Hepatic stellate cell (primary cell): ENCODE data around the gene RNF135.
"Not testable (repeated sequence)": the region's sequence is repeated elsewhere in the genome, so short reads cannot be mapped to it uniquely, and the experiment has no call there.

ENCODE experiments used
- DNase-seq: peaks from one replicate; pipeline ENCODE4 v3.0.0; 2011; ENCODE audit warnings: low spot score

Gene RNF135

GRCh38 chr17:30954046-30954830 lies 16.6 kb upstream of the RNF135 start:
- peak; percentile 74 for DNase-seq

- peak; percentile 65 for DNase-seq
Measured at GRCh38 chr17:30956764-30957374, 14.0 kb upstream of the RNF135 start.

GRCh38 chr17:30957741-30958140 lies 13.1 kb upstream of the RNF135 start:
- DNase-seq: no peak

- no peak for DNase-seq
Measured at GRCh38 chr17:30958187-30958586, 12.7 kb upstream of the RNF135 start.

GRCh38 chr17:30961209-30962188 lies 9.3 kb upstream of the RNF135 start:
- DNase-seq: no peak

GRCh38 chr17:30964312-30964711 lies 6.5 kb upstream of the RNF135 start:
- DNase-seq: not testable (repeated sequence)

- DNase-seq: no peak
Measured at GRCh38 chr17:30964876-30965275, 6.0 kb upstream of the RNF135 start.

GRCh38 chr17:30965686-30966085 lies 5.2 kb upstream of the RNF135 start:
- no peak for DNase-seq

- DNase-seq: not testable (repeated sequence)
Measured at GRCh38 chr17:30967911-30968310, 2.9 kb upstream of the RNF135 start.

- DNase-seq: peak; percentile 34
Measured at GRCh38 chr17:30969989-30970830, 629 bp upstream of the RNF135 start.

- DNase-seq: no peak
Measured at GRCh38 chr17:30975042-30975820, 4.4 kb downstream of the RNF135 start.

- not testable (repeated sequence) for DNase-seq
Measured at GRCh38 chr17:30979919-30980318, 9.1 kb downstream of the RNF135 start.

GRCh38 chr17:30981531-30982519 lies 11.0 kb downstream of the RNF135 start:
- DNase-seq: no peak

- no peak for DNase-seq
Measured at GRCh38 chr17:30982855-30983254, 12.0 kb downstream of the RNF135 start.

GRCh38 chr17:30990458-30990857 lies 19.6 kb downstream of the RNF135 start:
- DNase-seq: no peak

GRCh38 chr17:30992551-30992950 lies 21.7 kb downstream of the RNF135 start:
- DNase-seq: no peak

GRCh38 chr17:30995347-30995746 lies 24.5 kb downstream of the RNF135 start:
- DNase-seq: no peak

- no peak for DNase-seq
Measured at GRCh38 chr17:30996486-30996885, 25.6 kb downstream of the RNF135 start.

GRCh38 chr17:30997270-30997669 lies 26.4 kb downstream of the RNF135 start:
- no peak for DNase-seq
